Effector memory CD4-positive, alpha-beta T cell (primary cell): ENCODE measurements around the gene ASCC1.

ENCODE experiments used
- DNase-seq, 3 donors: peaks; one replicate each; pipeline ENCODE4 v3.0.0-alpha.2; 2020
- H3K27ac ChIP-seq: 2 replicates; pipeline ENCODE4 v1.7.0; 2013; ENCODE audit warnings: mild to moderate bottlenecking, low read length, moderate library complexity; ENCODE audit not compliant: insufficient read depth, poor library complexity, severe bottlenecking
- H3K27me3 ChIP-seq: replicated peaks from 2 replicates; pipeline ENCODE4 v1.7.0; 2013; ENCODE audit warnings: mild to moderate bottlenecking, low read length; ENCODE audit not compliant: insufficient read depth, control insufficient read depth, poor library complexity, severe bottlenecking
- H3K36me3 ChIP-seq: 2 replicates; pipeline ENCODE4 v1.7.0; 2013; ENCODE audit warnings: mild to moderate bottlenecking, low read length, moderate library complexity; ENCODE audit not compliant: control insufficient read depth, insufficient read depth
- H3K4me1 ChIP-seq: 2 replicates; pipeline ENCODE4 v1.7.0; 2013; ENCODE audit warnings: low read length, mild to moderate bottlenecking; ENCODE audit not compliant: control insufficient read depth, insufficient read depth, poor library complexity, severe bottlenecking
- H3K4me3 ChIP-seq: 2 replicates; pipeline ENCODE4 v1.7.0; 2013; ENCODE audit warnings: low read length, low read depth, mild to moderate bottlenecking; ENCODE audit not compliant: insufficient read depth, poor library complexity, severe bottlenecking
- H3K9me3 ChIP-seq: 2 replicates; pipeline ENCODE4 v1.7.0; 2013; ENCODE audit warnings: mild to moderate bottlenecking, low read length, moderate library complexity; ENCODE audit not compliant: control insufficient read depth

The ASCC1 gene

GRCh38 chr10:72174297-72174662, 41.8 kb downstream of the ASCC1 start:
- Histone ChIP-seq H3K4me3 (no peak overlapping the region), H3K9me3 (no peaks in the 10 kb centered on the region), H3K4me1 (no peaks in the 10 kb centered on the region), H3K27me3 (no peaks in the 10 kb centered on the region), H3K27ac (no peak overlapping the region), H3K36me3 (peaks cover 3% of the 10 kb centered on the region)
- no peak for DNase-seq

- no peak for DNase-seq
Measured at GRCh38 chr10:72173619-72174296, 42.3 kb downstream of the ASCC1 start.

GRCh38 chr10:72173262-72173618, 42.8 kb downstream of the ASCC1 start:
- Histone ChIP-seq H3K4me3 (no peak overlapping the region), H3K27ac (no peak overlapping the region), H3K27me3 (no peaks in the 10 kb centered on the region), H3K36me3 (no peaks in the 10 kb centered on the region), H3K9me3 (no peaks in the 10 kb centered on the region), H3K4me1 (no peaks in the 10 kb centered on the region)
- DNase-seq, result no peak

More at GRCh38 chr10:72173619-72174296, 42.3 kb downstream of the ASCC1 start:
- Histone ChIP-seq H3K27me3 (no peaks in the 10 kb centered on the region), H3K4me1 (no peaks in the 10 kb centered on the region), H3K27ac (no peak overlapping the region), H3K9me3 (no peaks in the 10 kb centered on the region), H3K4me3 (no peak overlapping the region), H3K36me3 (no peaks in the 10 kb centered on the region)

GRCh38 chr10:72171175-72171630, 44.9 kb downstream of the ASCC1 start:
- Histone ChIP-seq H3K27ac (no peak overlapping the region), H3K4me1 (no peaks in the 10 kb centered on the region), H3K27me3 (no peaks in the 10 kb centered on the region), H3K9me3 (no peaks in the 10 kb centered on the region), H3K36me3 (no peaks in the 10 kb centered on the region), H3K4me3 (no peak overlapping the region)
- no peak for DNase-seq

- Histone ChIP-seq H3K4me1 (no peaks in the 10 kb centered on the region), H3K27ac (no peak overlapping the region), H3K27me3 (no peaks in the 10 kb centered on the region), H3K36me3 (no peaks in the 10 kb centered on the region), H3K9me3 (no peaks in the 10 kb centered on the region), H3K4me3 (no peak overlapping the region)
- DNase-seq, result no peak
Measured at GRCh38 chr10:72170733-72171132, 45.3 kb downstream of the ASCC1 start.

GRCh38 chr10:72170263-72170662, 45.8 kb downstream of the ASCC1 start:
- Histone ChIP-seq H3K9me3 (no peaks in the 10 kb centered on the region), H3K27ac (no peak overlapping the region), H3K4me1 (no peaks in the 10 kb centered on the region), H3K36me3 (no peaks in the 10 kb centered on the region), H3K27me3 (no peaks in the 10 kb centered on the region), H3K4me3 (no peak overlapping the region)
- no peak for DNase-seq

- Histone ChIP-seq H3K27me3 (no peaks in the 10 kb centered on the region), H3K9me3 (no peaks in the 10 kb centered on the region), H3K4me3 (no peak overlapping the region), H3K4me1 (no peaks in the 10 kb centered on the region), H3K36me3 (no peaks in the 10 kb centered on the region), H3K27ac (no peak overlapping the region)
- no peak for DNase-seq
Measured at GRCh38 chr10:72167118-72167517, 49.0 kb downstream of the ASCC1 start.

- H3K4me3 ChIP-seq, result no peak overlapping the region
- peaks cover 5% of the 10 kb centered on the region for H3K36me3 ChIP-seq
- H3K27ac ChIP-seq, result no peak overlapping the region
- no peak for DNase-seq
- H3K9me3 ChIP-seq, result no peaks in the 10 kb centered on the region
- no peaks in the 10 kb centered on the region for H3K27me3 ChIP-seq
- H3K4me1 ChIP-seq, result no peaks in the 10 kb centered on the region
Measured at GRCh38 chr10:72164617-72165016, 51.5 kb downstream of the ASCC1 start.

- Histone ChIP-seq H3K36me3 (peaks cover 5% of the 10 kb centered on the region), H3K27ac (no peak overlapping the region)
- DNase-seq, result no peak
Measured at GRCh38 chr10:72162978-72163377, 53.1 kb downstream of the ASCC1 start.

GRCh38 chr10:72158176-72158575, 57.9 kb downstream of the ASCC1 start:
- Histone ChIP-seq H3K4me1 (no peaks in the 10 kb centered on the region), H3K4me3 (no peak overlapping the region), H3K9me3 (no peaks in the 10 kb centered on the region), H3K27ac (no peak overlapping the region), H3K27me3 (no peaks in the 10 kb centered on the region), H3K36me3 (peaks cover 5% of the 10 kb centered on the region)
- DNase-seq, result no peak

More at GRCh38 chr10:72162978-72163377, 53.1 kb downstream of the ASCC1 start:
- Histone ChIP-seq H3K9me3 (no peaks in the 10 kb centered on the region), H3K4me1 (no peaks in the 10 kb centered on the region), H3K27me3 (no peaks in the 10 kb centered on the region), H3K4me3 (no peak overlapping the region)
